ENCODE data around the gene TEX54.

Gene TEX54

DNA sequence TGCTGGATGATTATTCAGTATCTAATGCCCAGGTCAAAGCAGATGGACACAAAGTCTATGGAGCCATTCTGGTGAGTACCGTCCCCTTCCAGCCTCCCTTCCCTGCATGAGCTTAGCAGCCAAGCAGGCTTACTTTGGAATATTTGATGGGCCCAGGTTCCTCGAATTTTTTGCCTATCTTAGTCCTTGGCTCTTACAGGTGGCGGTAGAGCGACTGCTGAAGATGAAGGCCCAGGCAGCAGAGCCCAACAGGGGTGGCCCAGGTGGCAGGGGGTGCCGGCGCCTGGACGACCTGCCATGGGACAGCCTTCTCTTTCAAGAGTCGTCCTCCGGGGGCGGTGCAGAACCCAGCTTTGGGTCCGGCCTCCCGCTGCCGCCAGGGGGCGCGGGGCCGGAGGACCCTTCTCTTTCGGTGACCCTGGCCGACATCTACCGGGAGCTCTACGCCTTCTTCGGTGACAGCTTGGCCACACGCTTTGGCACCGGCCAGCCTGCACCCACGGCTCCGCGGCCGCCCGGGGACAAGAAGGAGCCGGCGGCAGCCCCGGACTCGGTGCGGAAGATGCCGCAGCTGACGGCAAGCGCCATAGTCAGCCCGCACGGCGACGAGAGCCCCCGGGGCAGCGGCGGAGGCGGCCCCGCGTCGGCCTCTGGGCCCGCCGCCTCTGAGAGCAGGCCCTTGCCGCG, 46.2 kb downstream of the TEX54 start:
- peak; percentile 84 for DNase-seq

GRCh38 chr11:62782753-62783152, 49.9 kb downstream of the TEX54 start:
- no peak for DNase-seq
